Measurements from ENCODE around the gene QKI. TPM values are rescaled to one million over a fixed set of nuclear protein-coding genes. Genes with fewer than 3 reads are reported as not detected.

QKI gene
- total RNA-seq, 1 donor: 212 TPM

- no peak for TF ChIP-seq CTCF (IDR thresholded peaks at IDR 0.05; ENCODE audit: extremely low read depth, low read depth, low read length)
- H3K36me3 ChIP-seq (ENCODE audit: insufficient read depth, low read length): peaks cover 4% of the 10 kb centered on the region
- no peak overlapping the region for H3K4me3 ChIP-seq (ENCODE audit: insufficient read depth, low read length)
- peaks cover 17% of the 10 kb centered on the region for H4K20me1 ChIP-seq (ENCODE audit: insufficient read depth, low read length)
- DNase-seq (ENCODE audit: insufficient read length, low spot score, missing footprints): no peak
- H3K27ac ChIP-seq (ENCODE audit: low read depth, low read length): no peak overlapping the region
- no peak overlapping the region for H2AFZ ChIP-seq (ENCODE audit: low read length)
- H3K4me2 ChIP-seq (ENCODE audit: insufficient read depth, low read length): no peak overlapping the region
- H3K27me3 ChIP-seq (ENCODE audit: insufficient read depth, low read length): no peaks in the 10 kb centered on the region
- peaks cover 88% of the 10 kb centered on the region for H3K79me2 ChIP-seq (ENCODE audit: insufficient read depth, low read length)
- H3K9me3 ChIP-seq (ENCODE audit: low read depth, low read length): no peaks in the 10 kb centered on the region
- H3K4me1 ChIP-seq (ENCODE audit: insufficient read depth, low read length): peaks cover 10% of the 10 kb centered on the region
These were observed 123.8 kb downstream of the QKI start for GRCh38 chr6:163538331-163538730.

GRCh38 chr6:163539101-163539762 lies 124.7 kb downstream of the QKI start:
- no peak for DNase-seq (ENCODE audit: insufficient read length, low spot score, missing footprints)
- peaks cover 16% of the 10 kb centered on the region for H4K20me1 ChIP-seq (ENCODE audit: insufficient read depth, low read length)

GRCh38 chr6:163543321-163543720 lies 128.8 kb downstream of the QKI start:
- H4K20me1 ChIP-seq (ENCODE audit: insufficient read depth, low read length): peaks cover 13% of the 10 kb centered on the region
- H3K9me3 ChIP-seq (ENCODE audit: low read depth, low read length): no peaks in the 10 kb centered on the region
- TF ChIP-seq CTCF (IDR thresholded peaks at IDR 0.05; ENCODE audit: extremely low read depth, low read depth, low read length): no peak

More at GRCh38 chr6:163539101-163539762, 124.7 kb downstream of the QKI start:
- H3K9me3 ChIP-seq (ENCODE audit: low read depth, low read length): no peaks in the 10 kb centered on the region
- H3K4me3 ChIP-seq (ENCODE audit: insufficient read depth, low read length): no peak overlapping the region
- H3K79me2 ChIP-seq (ENCODE audit: insufficient read depth, low read length): peaks cover 87% of the 10 kb centered on the region
- no peak overlapping the region for H3K27ac ChIP-seq (ENCODE audit: low read depth, low read length)
- peaks cover 1% of the 10 kb centered on the region for H3K4me1 ChIP-seq (ENCODE audit: insufficient read depth, low read length)
- TF ChIP-seq CTCF (IDR thresholded peaks at IDR 0.05; ENCODE audit: extremely low read depth, low read depth, low read length): no peak
- H3K4me2 ChIP-seq (ENCODE audit: insufficient read depth, low read length): no peak overlapping the region
- H3K36me3 ChIP-seq (ENCODE audit: insufficient read depth, low read length): peaks cover 4% of the 10 kb centered on the region
- H2AFZ ChIP-seq (ENCODE audit: low read length): no peak overlapping the region
- H3K27me3 ChIP-seq (ENCODE audit: insufficient read depth, low read length): no peaks in the 10 kb centered on the region

GRCh38 chr6:163545370-163545769 lies 130.9 kb downstream of the QKI start:
- H2AFZ ChIP-seq (ENCODE audit: low read length): no peak overlapping the region
- H3K27me3 ChIP-seq (ENCODE audit: insufficient read depth, low read length): no peaks in the 10 kb centered on the region
- H3K9me3 ChIP-seq (ENCODE audit: low read depth, low read length): no peaks in the 10 kb centered on the region
- no peak for DNase-seq (ENCODE audit: insufficient read length, low spot score, missing footprints)
- H3K36me3 ChIP-seq (ENCODE audit: insufficient read depth, low read length): no peaks in the 10 kb centered on the region
- peaks cover 2% of the 10 kb centered on the region for H4K20me1 ChIP-seq (ENCODE audit: insufficient read depth, low read length)
- TF ChIP-seq CTCF (IDR thresholded peaks at IDR 0.05; ENCODE audit: extremely low read depth, low read depth, low read length): no peak
- no peak overlapping the region for H3K4me2 ChIP-seq (ENCODE audit: insufficient read depth, low read length)
- H3K4me1 ChIP-seq (ENCODE audit: insufficient read depth, low read length): no peaks in the 10 kb centered on the region
- H3K4me3 ChIP-seq (ENCODE audit: insufficient read depth, low read length): no peak overlapping the region
- no peak overlapping the region for H3K27ac ChIP-seq (ENCODE audit: low read depth, low read length)
- peaks cover 80% of the 10 kb centered on the region for H3K79me2 ChIP-seq (ENCODE audit: insufficient read depth, low read length)

More at GRCh38 chr6:163543321-163543720, 128.8 kb downstream of the QKI start:
- no peak for DNase-seq (ENCODE audit: insufficient read length, low spot score, missing footprints)
- Histone ChIP-seq H3K79me2 (ENCODE audit: insufficient read depth, low read length) (peaks cover 74% of the 10 kb centered on the region), H2AFZ (ENCODE audit: low read length) (no peak overlapping the region), H3K4me1 (ENCODE audit: insufficient read depth, low read length) (no peaks in the 10 kb centered on the region), H3K4me2 (ENCODE audit: insufficient read depth, low read length) (no peak overlapping the region), H3K4me3 (ENCODE audit: insufficient read depth, low read length) (no peak overlapping the region), H3K36me3 (ENCODE audit: insufficient read depth, low read length) (no peaks in the 10 kb centered on the region), H3K27me3 (ENCODE audit: insufficient read depth, low read length) (no peaks in the 10 kb centered on the region), H3K27ac (ENCODE audit: low read depth, low read length) (no peak overlapping the region)
